ENCODE data around the gene C6orf89. TPM values are rescaled to one million over a fixed set of nuclear protein-coding genes. Genes with fewer than 3 reads are reported as not detected.

The C6orf89 gene
- total and polyA plus RNA-seq, 2 of the 8 experiments (the other 6 are each of a cell fraction or from before 2014, with no cell fraction given): 4.6 to 12.3 TPM

Other genes starting within 250 kb of the C6orf89 start
- 14.5 and 15.2 TPM in 2 replicates for gene CDKN1A, start 207.2 kb upstream of the C6orf89 start, total RNA-seq (2021; fragmentation: NEBNext Ultra II Directional; extraction: Animal tissue kit (Norgen Biotek cat#: 25700))
- gene CDKN1A, start 207.2 kb upstream of the C6orf89 start, polyA plus RNA-seq (2011; rRNA removed): 36.0 and 56.1 TPM in 2 replicates
- gene RAB44, start 188.1 kb upstream of the C6orf89 start, total RNA-seq (2021; fragmentation: NEBNext Ultra II Directional; extraction: Animal tissue kit (Norgen Biotek cat#: 25700)): not detected in 2 replicates
- gene RAB44, start 188.1 kb upstream of the C6orf89 start, polyA plus RNA-seq (2011; rRNA removed): 0.02 and 0.03 TPM in 2 replicates
- gene CPNE5, start 46.5 kb upstream of the C6orf89 start, total RNA-seq (2021; fragmentation: NEBNext Ultra II Directional; extraction: Animal tissue kit (Norgen Biotek cat#: 25700)): 0.15 and 0.88 TPM in 2 replicates
- gene CPNE5, start 46.5 kb upstream of the C6orf89 start, polyA plus RNA-seq (2011; rRNA removed): 1.8 and 2.3 TPM in 2 replicates
- gene PPIL1, start 11.1 kb upstream of the C6orf89 start, total RNA-seq (2021; fragmentation: NEBNext Ultra II Directional; extraction: Animal tissue kit (Norgen Biotek cat#: 25700)): 85.8 and 86.5 TPM in 2 replicates
- 52.7 and 83.7 TPM in 2 replicates for gene PPIL1, start 11.1 kb upstream of the C6orf89 start, polyA plus RNA-seq (2011; rRNA removed)
- not detected in 2 replicates for gene PI16, start 68.8 kb downstream of the C6orf89 start, total RNA-seq (2021; fragmentation: NEBNext Ultra II Directional; extraction: Animal tissue kit (Norgen Biotek cat#: 25700))
- 0.05 and 0.06 TPM in 2 replicates for gene PI16, start 68.8 kb downstream of the C6orf89 start, polyA plus RNA-seq (2011; rRNA removed)
- 205 and 214 TPM in 2 replicates for gene MTCH1, start 100.2 kb downstream of the C6orf89 start, total RNA-seq (2021; fragmentation: NEBNext Ultra II Directional; extraction: Animal tissue kit (Norgen Biotek cat#: 25700))
- 169 and 242 TPM in 2 replicates for gene MTCH1, start 100.2 kb downstream of the C6orf89 start, polyA plus RNA-seq (2011; rRNA removed)
- 0.19 and 0.32 TPM in 2 replicates for gene FGD2, start 119.7 kb downstream of the C6orf89 start, total RNA-seq (2021; fragmentation: NEBNext Ultra II Directional; extraction: Animal tissue kit (Norgen Biotek cat#: 25700))
- 0.12 and 0.24 TPM in 2 replicates for gene FGD2, start 119.7 kb downstream of the C6orf89 start, polyA plus RNA-seq (2011; rRNA removed)